Stimulated activated CD8-positive, alpha-beta memory T cell treated with anti-CD3 and anti-CD28 coated beads, Interleukin-2, amount 100 ng/mL, for 48 hours (primary cell): ENCODE data around the gene ZNF169.
"Not testable (repeated sequence)": the region's sequence is repeated elsewhere in the genome, so short reads cannot be mapped to it uniquely, and the experiment has no call there.

Experiments
- DNase-seq, 2 donors: peaks; one replicate each; pipeline ENCODE4 v3.0.0-alpha.2; 2020; ENCODE audit warnings: low read depth in 2 of 2

Gene ZNF169

GRCh38 chr9:94347451-94347850 lies 88.4 kb downstream of the ZNF169 start:
- not testable (repeated sequence) for DNase-seq

- DNase-seq, result not testable (repeated sequence)
Measured at GRCh38 chr9:94348754-94349153, 89.7 kb downstream of the ZNF169 start.
